Measurements from ENCODE around the gene TXN2.

- TF ChIP-seq POLR2A (IDR thresholded peaks at IDR 0.05; ENCODE audit: low read depth) (no peak), POLR2AphosphoS5 (IDR thresholded peaks at IDR 0.05) (peak in 1 of 2 donors; percentile 31), CTCF (IDR thresholded peaks at IDR 0.05) (no peak)
These were observed 31.8 kb downstream of the TXN2 start for GRCh38 chr22:36449596-36450175.

Data from esophagus muscularis mucosa (tissue), 3 donors.